ENCODE results near the gene NIP7. TPM values are rescaled to one million over a fixed set of nuclear protein-coding genes. Genes with fewer than 3 reads are reported as not detected.

The NIP7 gene
- total RNA-seq, 1 experiment from 2014 or later, result 55.8 TPM

DNA sequence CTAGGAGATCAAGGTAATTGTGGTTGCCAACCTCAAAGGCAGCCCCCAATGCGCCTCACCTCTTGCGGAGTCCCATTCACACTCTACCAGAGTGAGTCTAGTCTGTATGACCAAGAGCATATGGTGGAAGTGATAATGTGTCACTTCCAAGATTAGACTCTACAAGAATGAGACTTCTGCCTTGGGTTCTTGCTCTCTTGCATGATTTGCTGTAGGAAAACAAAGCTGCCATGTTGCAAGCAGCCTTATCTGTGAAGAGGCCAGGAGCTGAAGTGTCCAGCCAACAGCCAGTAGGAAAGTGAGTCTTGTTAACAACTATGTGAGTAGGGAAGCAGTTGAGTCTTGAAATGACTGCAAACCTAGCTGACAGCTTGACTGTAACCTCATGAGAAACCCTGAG is 42.8 kb downstream of the NIP7 start:
- Mint-ChIP-seq H3K9me3 (ENCODE audit: low read depth, unreplicated experiment) (no peaks in the 10 kb centered on the region), H3K4me3 (ENCODE audit: low read depth, unreplicated experiment) (no peak overlapping the region), H3K4me1 (ENCODE audit: low read depth, unreplicated experiment) (peaks cover 20% of the 10 kb centered on the region), H3K27ac (ENCODE audit: unreplicated experiment) (no peak overlapping the region), H3K27me3 (ENCODE audit: unreplicated experiment) (no peaks in the 10 kb centered on the region), H3K36me3 (ENCODE audit: insufficient read depth, unreplicated experiment) (peaks cover 66% of the 10 kb centered on the region)
- intact Hi-C loops (cut with micrococcal nuclease; ENCODE audit: unreplicated experiment), result no loop called here
- DNase-seq, result no peak
- TF ChIP-seq, protein P1, sequence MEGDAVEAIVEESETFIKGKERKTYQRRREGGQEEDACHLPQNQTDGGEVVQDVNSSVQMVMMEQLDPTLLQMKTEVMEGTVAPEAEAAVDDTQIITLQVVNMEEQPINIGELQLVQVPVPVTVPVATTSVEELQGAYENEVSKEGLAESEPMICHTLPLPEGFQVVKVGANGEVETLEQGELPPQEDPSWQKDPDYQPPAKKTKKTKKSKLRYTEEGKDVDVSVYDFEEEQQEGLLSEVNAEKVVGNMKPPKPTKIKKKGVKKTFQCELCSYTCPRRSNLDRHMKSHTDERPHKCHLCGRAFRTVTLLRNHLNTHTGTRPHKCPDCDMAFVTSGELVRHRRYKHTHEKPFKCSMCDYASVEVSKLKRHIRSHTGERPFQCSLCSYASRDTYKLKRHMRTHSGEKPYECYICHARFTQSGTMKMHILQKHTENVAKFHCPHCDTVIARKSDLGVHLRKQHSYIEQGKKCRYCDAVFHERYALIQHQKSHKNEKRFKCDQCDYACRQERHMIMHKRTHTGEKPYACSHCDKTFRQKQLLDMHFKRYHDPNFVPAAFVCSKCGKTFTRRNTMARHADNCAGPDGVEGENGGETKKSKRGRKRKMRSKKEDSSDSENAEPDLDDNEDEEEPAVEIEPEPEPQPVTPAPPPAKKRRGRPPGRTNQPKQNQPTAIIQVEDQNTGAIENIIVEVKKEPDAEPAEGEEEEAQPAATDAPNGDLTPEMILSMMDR (IDR thresholded peaks at IDR 0.05; ENCODE audit: unreplicated experiment), result no peak
- CTCF ChIA-PET, result no interaction called here
- BruUV-seq (replicated peaks), result no TSS peak

DNA sequence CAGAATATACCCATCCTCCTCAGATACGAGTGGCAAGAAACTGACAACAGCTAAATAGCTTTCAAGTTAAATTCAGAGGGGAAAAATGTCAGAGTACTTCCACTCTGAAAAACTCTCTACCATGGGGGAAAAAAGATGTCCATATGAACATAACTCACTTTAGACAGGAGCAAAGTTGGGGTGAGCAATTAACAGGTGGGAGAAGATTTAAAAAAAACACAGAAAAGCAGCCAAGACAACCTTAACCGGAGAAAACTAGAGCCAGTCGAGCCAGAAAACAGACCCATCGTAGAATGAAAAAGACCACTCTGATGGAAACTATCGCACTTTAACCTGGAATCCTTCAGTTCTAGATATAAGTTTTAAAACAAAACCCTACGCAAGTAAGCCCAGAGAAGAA is 45.4 kb downstream of the NIP7 start:
- Mint-ChIP-seq H3K27ac (ENCODE audit: unreplicated experiment) (peak overlapping the region; percentile 91), H3K36me3 (ENCODE audit: insufficient read depth, unreplicated experiment) (peaks cover 55% of the 10 kb centered on the region), H3K27me3 (ENCODE audit: unreplicated experiment) (no peaks in the 10 kb centered on the region), H3K4me3 (ENCODE audit: low read depth, unreplicated experiment) (peak overlapping the region; percentile 95), H3K4me1 (ENCODE audit: low read depth, unreplicated experiment) (peaks cover 20% of the 10 kb centered on the region), H3K9me3 (ENCODE audit: low read depth, unreplicated experiment) (no peaks in the 10 kb centered on the region)
- DNase-seq, result no peak
- TF ChIP-seq, protein P1 (IDR thresholded peaks at IDR 0.05; ENCODE audit: unreplicated experiment), result no peak
- BruUV-seq (replicated peaks), result no TSS peak
- CTCF ChIA-PET, result interaction anchor here (0.5 to 1.1 kb wide), 2 partner anchors 12 to 13 kb away, joined by 3 to 4 read pairs; no protein-coding TSS in a partner anchor
- intact Hi-C loops (cut with micrococcal nuclease; ENCODE audit: unreplicated experiment), result no loop called here

DNA sequence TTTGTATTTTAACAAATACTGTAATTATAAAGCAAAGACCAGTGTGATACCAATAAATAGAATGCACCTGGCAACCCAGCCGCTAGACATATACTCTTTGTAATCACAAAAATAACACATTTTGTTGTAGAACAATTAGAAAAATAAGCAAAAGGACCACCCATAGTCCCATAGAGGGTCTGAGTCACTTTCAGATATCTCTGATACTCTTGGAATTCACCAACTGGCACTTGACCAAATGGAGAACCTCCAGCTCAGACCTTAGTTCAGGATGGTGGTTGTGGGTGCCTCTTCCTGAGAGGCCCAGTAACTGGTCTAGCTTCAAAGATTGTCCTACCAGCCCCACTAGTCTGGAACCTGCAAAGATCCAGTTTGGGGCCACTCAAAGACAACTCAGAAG is 47.0 kb downstream of the NIP7 start:
- Mint-ChIP-seq H3K4me1 (ENCODE audit: low read depth, unreplicated experiment) (peaks cover 20% of the 10 kb centered on the region), H3K27ac (ENCODE audit: unreplicated experiment) (no peak overlapping the region), H3K9me3 (ENCODE audit: low read depth, unreplicated experiment) (no peaks in the 10 kb centered on the region), H3K27me3 (ENCODE audit: unreplicated experiment) (no peaks in the 10 kb centered on the region), H3K36me3 (ENCODE audit: insufficient read depth, unreplicated experiment) (peaks cover 39% of the 10 kb centered on the region), H3K4me3 (ENCODE audit: low read depth, unreplicated experiment) (peak overlapping the region; percentile 95)
- CTCF ChIA-PET, result interaction anchor here (0.9 kb wide), 1 partner anchor 12 kb away, joined by 3 read pairs; no protein-coding TSS in a partner anchor
- TF ChIP-seq, protein P1 (IDR thresholded peaks at IDR 0.05; ENCODE audit: unreplicated experiment), result no peak
- BruUV-seq (replicated peaks), result no TSS peak
- intact Hi-C loops (cut with micrococcal nuclease; ENCODE audit: unreplicated experiment), result no loop called here
- DNase-seq, result no peak

Other genes with a start within 250 kb of the NIP7 start
- gene HAS3, start 234.1 kb upstream of the NIP7 start, total RNA-seq (2022), result 29.8 and 33.2 TPM in 2 replicates
- 131 and 146 TPM in 2 replicates for gene CHTF8, start 207.2 kb upstream of the NIP7 start, total RNA-seq (2022)
- gene UTP4, start 207.1 kb upstream of the NIP7 start, total RNA-seq (2022), result 113 and 116 TPM in 2 replicates
- 27.5 and 29.3 TPM in 2 replicates for gene SNTB2, start 152.6 kb upstream of the NIP7 start, total RNA-seq (2022)
- 31.4 and 34.4 TPM in 2 replicates for gene VPS4A, start 28.4 kb upstream of the NIP7 start, total RNA-seq (2022)
- 25.5 and 29.4 TPM in 2 replicates for gene PDF, start 9.2 kb upstream of the NIP7 start, total RNA-seq (2022)
- gene COG8, start 208 bp upstream of the NIP7 start, total RNA-seq (2022), result 55.0 and 57.4 TPM in 2 replicates
- gene TMED6, start 12.0 kb downstream of the NIP7 start, total RNA-seq (2022), result 1.4 and 1.7 TPM in 2 replicates
- 38.2 and 39.4 TPM in 2 replicates for gene TERF2, start 46.2 kb downstream of the NIP7 start, total RNA-seq (2022)
- gene CYB5B, start 84.8 kb downstream of the NIP7 start, total RNA-seq (2022), result 177 and 179 TPM in 2 replicates
- gene NFAT5, start 226.2 kb downstream of the NIP7 start, total RNA-seq (2022), result 57.9 and 64.3 TPM in 2 replicates

Data from Calu3 (cell line).